K562 (cell line): ENCODE results near the gene TNFRSF18. TPM values are rescaled to one million over a fixed set of nuclear protein-coding genes. Genes with fewer than 3 reads are reported as not detected.
A peak's percentile ranks its signal among the peaks of the same experiment; 100 is the strongest.

ENCODE experiments used
- ARHGAP35 ChIP-seq: fragments of 450-650 bp; IDR thresholded peaks from 2 replicates; pipeline ENCODE4 v1.6.1; 2018; ENCODE audit not compliant: partially characterized antibody
- ATF6 ChIP-seq: sonication (generic); formaldehyde crosslinking; IDR thresholded peaks from 2 replicates; pipeline ENCODE4 v1.4.0; 2020; ENCODE audit warnings: mild to moderate bottlenecking, missing genetic modification reagents
- COPS2 ChIP-seq: fragments of 450-650 bp; conservative IDR thresholded peaks from 2 replicates; pipeline ENCODE4 v1.6.1; 2016; ENCODE audit warnings: mild to moderate bottlenecking, moderate library complexity
- EZH2 ChIP-seq: IDR thresholded peaks from 2 replicates; pipeline ENCODE4 v1.6.1; 2012; ENCODE audit warnings: low read depth, mild to moderate bottlenecking, inconsistent platforms, low read length, borderline replicate concordance
- FOXJ2 ChIP-seq: fragments of 200-800 bp; sonication (Bioruptor generic); IDR thresholded peaks from 2 replicates; pipeline ENCODE4 v1.6.1; 2016; ENCODE audit warnings: missing genetic modification characterization, missing compliant biosample characterization
- HIVEP1 ChIP-seq: fragments of 250-450 bp; sonication (Bioruptor Pico); IDR thresholded peaks from 2 replicates; pipeline ENCODE4 v1.4.0; 2020; ENCODE audit warnings: mild to moderate bottlenecking
- MAZ ChIP-seq, 2 experiments: fragments of 450-650 bp in 1 of 2; sonication (generic) in 1 of 2; formaldehyde crosslinking; IDR thresholded peaks in 1 of 2; conservative IDR thresholded peaks in 1 of 2; 2 replicates each; pipeline versions ENCODE4 v1.4.0 to v1.5.0; 2020; ENCODE audit warnings: mild to moderate bottlenecking in 1 of 2, missing genetic modification reagents in 1 of 2
- SLC30A9 ChIP-seq: fragments of 250-450 bp; sonication (Bioruptor Pico); IDR thresholded peaks from 2 replicates; pipeline ENCODE4 v1.8.0; 2022; ENCODE audit warnings: mild to moderate bottlenecking, moderate library complexity
- SMAD2 ChIP-seq: fragments of 150-350 bp; IDR thresholded peaks from 2 replicates; pipeline ENCODE4 v1.6.1; 2014; ENCODE audit warnings: low read depth, mild to moderate bottlenecking, low read length
- STAT5B ChIP-seq: fragments of 250-450 bp; sonication (Bioruptor Pico); IDR thresholded peaks from 2 replicates; pipeline ENCODE4 v1.8.0; 2021; ENCODE audit warnings: mild to moderate bottlenecking, inconsistent platforms
- TEAD1 ChIP-seq, 2 experiments: fragments of 450-650 bp in 1 of 2; sonication (generic) in 1 of 2; formaldehyde crosslinking; IDR thresholded peaks; 2 replicates each; pipeline versions ENCODE4 v1.4.0 to v1.8.0; 2020 to 2022; ENCODE audit warnings: mild to moderate bottlenecking in 2 of 2, missing genetic modification reagents in 1 of 2
- TEAD2 ChIP-seq: fragments of 450-650 bp; IDR thresholded peaks from 2 replicates; pipeline ENCODE4 v1.6.1; 2016; ENCODE audit warnings: missing genetic modification characterization, control low read depth, missing compliant biosample characterization
- TFAM ChIP-seq: fragments of 250-450 bp; sonication (Bioruptor Pico); conservative IDR thresholded peaks from 2 replicates; pipeline ENCODE4 v1.5.0; 2021; ENCODE audit warnings: mild to moderate bottlenecking, moderate library complexity
- TRIM24 ChIP-seq, 2 experiments: fragments of 450-650 bp; IDR thresholded peaks; 2 replicates each; pipeline ENCODE4 v1.6.1; 2016
- ZFP1 ChIP-seq: fragments of 450-650 bp; formaldehyde crosslinking; IDR thresholded peaks from 2 replicates; pipeline ENCODE4 v1.4.0; 2020; ENCODE audit warnings: mild to moderate bottlenecking, mixed read lengths
- ZNF23 ChIP-seq: fragments of 250-450 bp; sonication (Bioruptor Pico); IDR thresholded peaks from 2 replicates; pipeline ENCODE4 v1.4.0; 2020; ENCODE audit warnings: mild to moderate bottlenecking
- ZNF431 ChIP-seq: sonication (generic); formaldehyde crosslinking; IDR thresholded peaks from 2 replicates; pipeline ENCODE4 v1.8.0; 2022; ENCODE audit warnings: mild to moderate bottlenecking, missing genetic modification reagents
- ZNF764 ChIP-seq: fragments of 250-450 bp; sonication (Bioruptor Pico); IDR thresholded peaks from 2 replicates; pipeline ENCODE4 v1.4.0; 2020; ENCODE audit warnings: low read depth, mild to moderate bottlenecking, moderate library complexity
- ZNF766 ChIP-seq: fragments of 200-800 bp; sonication (Bioruptor generic); conservative IDR thresholded peaks from 2 replicates; pipeline ENCODE4 v1.6.1; 2016; ENCODE audit warnings: missing genetic modification characterization, missing compliant biosample characterization
- polyA plus RNA-seq, 8 experiments: library from polyadenylated mRNA; depleted of rRNA in 4 of 8; stranded (reverse) in 5 of 8; unstranded in 3 of 8; fragments of >200 nt; fragmentation: Nextera tagmentation in 2 of 8; fragmentation: Illumina TruSeq in 1 of 8; extraction: Ambion mirVana in 2 of 8; extraction: Trizol in 1 of 8; gene quantifications; 2 replicates each; pipeline versions ENCODE4 v1.2.1 to v1.2.3, GENCODE V29; 2011 to 2014; ENCODE audit warnings: inconsistent platforms in 1 of 8, missing spikeins in 1 of 8
- total RNA-seq, 7 experiments: library from RNA; depleted of rRNA in 6 of 7; stranded (reverse); fragments of >200 nt in 6 of 7; fragmentation: Illumina TruSeq in 2 of 7; extraction: Trizol in 2 of 7; gene quantifications; 2 replicates each; pipeline versions ENCODE4 v1.2.1 to v1.2.3, GENCODE V29; 2011 to 2021; ENCODE audit warnings: low replicate concordance in 1 of 7
- TF ChIP-seq, protein P1 (sequence below): fragments of 250-450 bp; sonication (Bioruptor Pico); IDR thresholded peaks from 2 replicates; pipeline ENCODE4 v1.4.0; 2020; ENCODE audit warnings: mild to moderate bottlenecking, moderate library complexity
- TF ChIP-seq, protein P2 (sequence below): sonication (generic); formaldehyde crosslinking; IDR thresholded peaks from 2 replicates; pipeline ENCODE4 v1.8.0; 2023; ENCODE audit warnings: mild to moderate bottlenecking, missing genetic modification reagents

The TNFRSF18 gene
- total and polyA plus RNA-seq, 9 of the 15 experiments (the other 6 are each of a cell fraction or from before 2014, with no cell fraction given), result 0.24 to 0.27 TPM; not detected in 7

GRCh38 chr1:1203561-1204424, 2.6 kb downstream of the TNFRSF18 start (continued):
- TF ChIP-seq MAZ (CRISPR knock-in tag; conservative IDR thresholded peaks at IDR 0.05 in 1 of 2, IDR thresholded peaks at IDR 0.05 in 1 of 2) (peak in 1 of 2 experiments; percentile 32; a peak in 1 of 4 replicates), TEAD2 (tag) (no peak), ZNF431 (no peak), TEAD1 (CRISPR knock-in tag; IDR thresholded peaks at IDR 0.05) (no peak), SLC30A9 (no peak), SMAD2 (no peak), TFAM (CRISPR knock-in tag) (no peak), STAT5B (no peak), ZNF23 (no peak), TRIM24 (IDR thresholded peaks at IDR 0.05) (no peak), HIVEP1 (CRISPR knock-in tag) (no peak), ATF6 (CRISPR knock-in tag) (no peak), ZNF766 (CRISPR knock-in tag) (no peak), COPS2 (no peak), EZH2 (no peak), ARHGAP35 (no peak), FOXJ2 (tag) (no peak), ZNF764 (no peak), ZFP1 (CRISPR knock-in tag) (no peak)
- TF ChIP-seq, protein P1, sequence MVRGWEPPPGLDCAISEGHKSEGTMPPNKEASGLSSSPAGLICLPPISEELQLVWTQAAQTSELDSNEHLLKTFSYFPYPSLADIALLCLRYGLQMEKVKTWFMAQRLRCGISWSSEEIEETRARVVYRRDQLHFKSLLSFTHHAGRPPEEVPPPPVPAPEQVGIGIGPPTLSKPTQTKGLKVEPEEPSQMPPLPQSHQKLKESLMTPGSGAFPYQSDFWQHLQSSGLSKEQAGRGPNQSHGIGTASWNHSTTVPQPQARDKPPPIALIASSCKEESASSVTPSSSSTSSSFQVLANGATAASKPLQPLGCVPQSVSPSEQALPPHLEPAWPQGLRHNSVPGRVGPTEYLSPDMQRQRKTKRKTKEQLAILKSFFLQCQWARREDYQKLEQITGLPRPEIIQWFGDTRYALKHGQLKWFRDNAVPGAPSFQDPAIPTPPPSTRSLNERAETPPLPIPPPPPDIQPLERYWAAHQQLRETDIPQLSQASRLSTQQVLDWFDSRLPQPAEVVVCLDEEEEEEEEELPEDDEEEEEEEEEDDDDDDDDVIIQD (CRISPR knock-in tag), result no peak
- TF ChIP-seq, protein P2, sequence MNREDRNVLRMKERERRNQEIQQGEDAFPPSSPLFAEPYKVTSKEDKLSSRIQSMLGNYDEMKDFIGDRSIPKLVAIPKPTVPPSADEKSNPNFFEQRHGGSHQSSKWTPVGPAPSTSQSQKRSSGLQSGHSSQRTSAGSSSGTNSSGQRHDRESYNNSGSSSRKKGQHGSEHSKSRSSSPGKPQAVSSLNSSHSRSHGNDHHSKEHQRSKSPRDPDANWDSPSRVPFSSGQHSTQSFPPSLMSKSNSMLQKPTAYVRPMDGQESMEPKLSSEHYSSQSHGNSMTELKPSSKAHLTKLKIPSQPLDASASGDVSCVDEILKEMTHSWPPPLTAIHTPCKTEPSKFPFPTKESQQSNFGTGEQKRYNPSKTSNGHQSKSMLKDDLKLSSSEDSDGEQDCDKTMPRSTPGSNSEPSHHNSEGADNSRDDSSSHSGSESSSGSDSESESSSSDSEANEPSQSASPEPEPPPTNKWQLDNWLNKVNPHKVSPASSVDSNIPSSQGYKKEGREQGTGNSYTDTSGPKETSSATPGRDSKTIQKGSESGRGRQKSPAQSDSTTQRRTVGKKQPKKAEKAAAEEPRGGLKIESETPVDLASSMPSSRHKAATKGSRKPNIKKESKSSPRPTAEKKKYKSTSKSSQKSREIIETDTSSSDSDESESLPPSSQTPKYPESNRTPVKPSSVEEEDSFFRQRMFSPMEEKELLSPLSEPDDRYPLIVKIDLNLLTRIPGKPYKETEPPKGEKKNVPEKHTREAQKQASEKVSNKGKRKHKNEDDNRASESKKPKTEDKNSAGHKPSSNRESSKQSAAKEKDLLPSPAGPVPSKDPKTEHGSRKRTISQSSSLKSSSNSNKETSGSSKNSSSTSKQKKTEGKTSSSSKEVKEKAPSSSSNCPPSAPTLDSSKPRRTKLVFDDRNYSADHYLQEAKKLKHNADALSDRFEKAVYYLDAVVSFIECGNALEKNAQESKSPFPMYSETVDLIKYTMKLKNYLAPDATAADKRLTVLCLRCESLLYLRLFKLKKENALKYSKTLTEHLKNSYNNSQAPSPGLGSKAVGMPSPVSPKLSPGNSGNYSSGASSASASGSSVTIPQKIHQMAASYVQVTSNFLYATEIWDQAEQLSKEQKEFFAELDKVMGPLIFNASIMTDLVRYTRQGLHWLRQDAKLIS (CRISPR knock-in tag), result no peak
